ENCODE results near the gene FOXD2.

- TF ChIP-seq CTCF (IDR thresholded peaks at IDR 0.05) (no peak), ZFX (IDR thresholded peaks at IDR 0.05; ENCODE audit: borderline replicate concordance) (no peak)
Measured at GRCh38 chr1:47396671-47397196, 41.1 kb upstream of the FOXD2 start.
